B cell (primary cell): ENCODE data around the gene ADAM19.

Source experiments
- EZH2 ChIP-seq: IDR thresholded peaks from 2 replicates; pipeline ENCODE4 v1.6.1; 2012; ENCODE audit warnings: borderline replicate concordance, low read depth, mild to moderate bottlenecking, moderate library complexity, low read length; ENCODE audit not compliant: insufficient read depth, poor library complexity, severe bottlenecking
- TF ChIP-seq, protein P1 (sequence below): fragments of 200-600 bp; IDR thresholded peaks from one replicate; pipeline ENCODE4 v1.8.0; 2022; ENCODE audit warnings: antibody characterized with exemption, mild to moderate bottlenecking

DNA sequence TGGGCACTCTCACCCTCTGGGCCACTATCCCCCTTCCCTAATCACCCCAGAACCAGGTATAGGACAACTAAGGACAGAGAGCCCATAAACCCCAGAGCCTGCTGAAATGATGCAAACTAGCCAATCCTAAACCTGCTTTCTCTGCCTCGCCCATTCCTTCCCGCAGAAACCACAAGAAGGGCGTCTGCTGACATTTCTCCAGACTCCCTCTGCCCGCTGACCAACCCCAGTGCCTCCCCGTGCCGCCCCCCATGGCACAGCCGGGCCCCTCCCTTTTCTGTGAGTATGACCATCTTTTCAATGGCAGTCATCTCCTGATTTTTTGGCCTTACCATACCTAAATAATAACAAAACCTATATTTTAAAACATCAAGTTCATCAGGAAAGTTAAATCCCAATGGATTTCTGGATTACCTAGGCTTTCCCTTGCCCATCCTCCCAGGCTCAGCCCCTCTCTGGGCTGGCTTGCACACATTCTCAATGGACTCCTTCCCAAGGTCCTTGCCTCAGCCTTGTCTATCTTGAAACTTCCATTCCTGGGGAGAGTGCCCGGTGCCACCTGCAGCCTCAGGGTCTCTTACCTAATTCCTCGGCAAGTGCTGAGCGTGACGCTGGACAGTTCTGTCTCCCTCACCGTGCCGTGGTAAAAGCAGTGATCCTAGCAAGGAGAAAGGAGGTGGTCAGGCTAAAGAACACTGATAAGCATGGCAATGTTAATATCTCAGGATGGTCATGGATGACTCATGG is 45.2 kb downstream of the ADAM19 start:
- TF ChIP-seq, protein P1, sequence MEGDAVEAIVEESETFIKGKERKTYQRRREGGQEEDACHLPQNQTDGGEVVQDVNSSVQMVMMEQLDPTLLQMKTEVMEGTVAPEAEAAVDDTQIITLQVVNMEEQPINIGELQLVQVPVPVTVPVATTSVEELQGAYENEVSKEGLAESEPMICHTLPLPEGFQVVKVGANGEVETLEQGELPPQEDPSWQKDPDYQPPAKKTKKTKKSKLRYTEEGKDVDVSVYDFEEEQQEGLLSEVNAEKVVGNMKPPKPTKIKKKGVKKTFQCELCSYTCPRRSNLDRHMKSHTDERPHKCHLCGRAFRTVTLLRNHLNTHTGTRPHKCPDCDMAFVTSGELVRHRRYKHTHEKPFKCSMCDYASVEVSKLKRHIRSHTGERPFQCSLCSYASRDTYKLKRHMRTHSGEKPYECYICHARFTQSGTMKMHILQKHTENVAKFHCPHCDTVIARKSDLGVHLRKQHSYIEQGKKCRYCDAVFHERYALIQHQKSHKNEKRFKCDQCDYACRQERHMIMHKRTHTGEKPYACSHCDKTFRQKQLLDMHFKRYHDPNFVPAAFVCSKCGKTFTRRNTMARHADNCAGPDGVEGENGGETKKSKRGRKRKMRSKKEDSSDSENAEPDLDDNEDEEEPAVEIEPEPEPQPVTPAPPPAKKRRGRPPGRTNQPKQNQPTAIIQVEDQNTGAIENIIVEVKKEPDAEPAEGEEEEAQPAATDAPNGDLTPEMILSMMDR, result no peak
- no peak for TF ChIP-seq EZH2
